DOHH2 (cell line): ENCODE data around the gene IFT57.

Experiments
- EZH2phosphoT487 ChIP-seq: fragments of 200-600 bp; sonication (generic); IDR thresholded peaks from 2 replicates; pipeline ENCODE4 v1.6.1; 2017; ENCODE audit warnings: borderline replicate concordance, mild to moderate bottlenecking, antibody characterized with exemption, low read length, moderate library complexity, mixed read lengths
- TF ChIP-seq, protein P1 (sequence below): fragments of 200-600 bp; sonication (generic); IDR thresholded peaks from one replicate; pipeline ENCODE4 v1.5.1; 2014; ENCODE audit warnings: antibody characterized with exemption, mild to moderate bottlenecking, low read depth, low read length; ENCODE audit not compliant: poor library complexity, severe bottlenecking

DNA sequence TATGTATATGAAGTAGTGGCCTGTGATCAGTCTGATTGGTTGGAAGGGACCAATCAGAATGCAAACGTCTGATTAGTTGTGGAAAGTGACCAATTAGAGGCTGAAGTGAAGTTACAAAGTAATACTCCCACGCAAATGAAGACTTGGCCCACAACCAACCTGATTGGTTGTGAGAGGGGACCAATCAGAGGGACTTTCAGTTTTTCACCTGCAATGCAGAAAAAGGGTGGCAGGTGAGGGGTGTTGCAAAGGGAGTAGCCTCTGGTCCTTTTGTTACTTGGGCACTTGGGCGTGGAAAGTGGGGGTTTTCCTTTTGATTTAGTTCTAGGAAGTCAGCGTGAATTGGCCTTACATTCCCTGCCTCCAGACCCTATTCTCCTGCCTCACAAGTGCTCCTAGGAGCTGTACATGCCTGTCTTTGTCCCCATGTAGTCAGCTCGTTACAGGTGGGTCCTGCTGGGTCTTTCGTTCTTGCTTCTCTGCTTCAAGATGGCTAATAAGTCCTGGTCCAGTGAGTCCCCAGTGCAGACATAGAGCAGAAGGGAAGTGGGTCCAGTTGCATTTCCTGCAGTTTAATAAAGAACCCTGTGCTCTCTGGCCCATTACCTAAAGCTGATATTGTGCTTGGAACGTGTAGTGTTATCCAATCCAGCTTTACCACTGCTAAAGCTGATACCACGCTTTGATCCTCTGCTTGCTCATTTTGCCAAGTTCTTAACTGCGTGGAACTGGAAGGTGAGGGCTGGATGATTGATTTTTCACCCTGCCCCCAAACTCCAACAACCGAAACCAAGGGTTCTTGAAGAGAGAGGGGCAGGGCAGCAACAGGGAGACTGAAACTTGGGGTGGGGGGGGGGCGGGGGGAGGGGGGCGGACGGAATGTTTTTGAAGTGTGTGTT is 85.4 kb downstream of the IFT57 start:
- TF ChIP-seq, protein P1, sequence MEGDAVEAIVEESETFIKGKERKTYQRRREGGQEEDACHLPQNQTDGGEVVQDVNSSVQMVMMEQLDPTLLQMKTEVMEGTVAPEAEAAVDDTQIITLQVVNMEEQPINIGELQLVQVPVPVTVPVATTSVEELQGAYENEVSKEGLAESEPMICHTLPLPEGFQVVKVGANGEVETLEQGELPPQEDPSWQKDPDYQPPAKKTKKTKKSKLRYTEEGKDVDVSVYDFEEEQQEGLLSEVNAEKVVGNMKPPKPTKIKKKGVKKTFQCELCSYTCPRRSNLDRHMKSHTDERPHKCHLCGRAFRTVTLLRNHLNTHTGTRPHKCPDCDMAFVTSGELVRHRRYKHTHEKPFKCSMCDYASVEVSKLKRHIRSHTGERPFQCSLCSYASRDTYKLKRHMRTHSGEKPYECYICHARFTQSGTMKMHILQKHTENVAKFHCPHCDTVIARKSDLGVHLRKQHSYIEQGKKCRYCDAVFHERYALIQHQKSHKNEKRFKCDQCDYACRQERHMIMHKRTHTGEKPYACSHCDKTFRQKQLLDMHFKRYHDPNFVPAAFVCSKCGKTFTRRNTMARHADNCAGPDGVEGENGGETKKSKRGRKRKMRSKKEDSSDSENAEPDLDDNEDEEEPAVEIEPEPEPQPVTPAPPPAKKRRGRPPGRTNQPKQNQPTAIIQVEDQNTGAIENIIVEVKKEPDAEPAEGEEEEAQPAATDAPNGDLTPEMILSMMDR, result no peak
- TF ChIP-seq EZH2phosphoT487, result no peak
